CD4-positive, alpha-beta T cell treated with Interleukin-4 for 1 hour (primary cell): ENCODE results near the gene UNC79.
"Not testable (repeated sequence)": the region's sequence is repeated elsewhere in the genome, so short reads cannot be mapped to it uniquely, and the experiment has no call there.

Experiments
- DNase-seq, 2 donors: peaks; one replicate each; pipeline ENCODE4 v3.0.0-alpha.2; 2020 to 2022

Gene UNC79

DNA sequence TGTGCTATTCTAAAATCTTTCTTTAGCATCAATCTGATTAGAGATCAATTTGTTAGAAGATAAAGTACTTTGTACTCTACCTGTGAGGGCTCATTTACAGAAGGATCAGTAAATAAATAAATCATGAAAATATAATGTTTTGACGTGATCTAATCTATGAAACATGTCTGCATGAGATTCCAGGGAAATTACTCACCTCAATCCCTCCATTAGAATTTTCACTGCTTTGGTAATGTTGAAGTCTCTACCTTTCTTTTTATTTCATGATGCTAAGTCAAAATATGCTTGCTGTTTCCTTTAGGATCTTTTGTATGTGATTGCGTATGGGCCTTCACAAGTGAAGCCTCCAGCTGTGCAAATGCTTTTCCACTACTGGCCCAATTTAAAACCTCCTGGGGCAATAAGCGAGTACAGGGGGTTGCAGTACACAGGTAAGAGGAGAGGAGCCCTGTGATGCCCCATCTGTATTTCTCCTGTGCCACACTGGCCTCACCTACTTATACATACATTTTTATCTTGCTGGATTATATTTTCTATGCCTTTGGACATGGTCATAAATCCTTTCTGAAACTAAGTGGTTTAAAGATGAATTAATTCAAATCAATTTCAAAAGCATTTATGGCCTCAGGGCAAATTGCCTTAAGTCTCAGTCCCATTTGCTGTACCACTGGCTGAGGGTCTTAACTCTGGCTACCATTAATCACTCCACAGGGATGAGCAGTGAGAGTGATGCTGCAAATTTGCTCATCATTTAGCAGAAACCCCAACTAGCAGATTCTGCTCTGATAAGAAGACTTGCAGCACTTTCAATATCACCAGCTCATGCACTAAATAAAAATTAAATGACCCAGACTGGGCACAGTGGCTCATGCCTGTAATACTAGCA, 66.4 kb downstream of the UNC79 start:
- DNase-seq, result no peak

DNA sequence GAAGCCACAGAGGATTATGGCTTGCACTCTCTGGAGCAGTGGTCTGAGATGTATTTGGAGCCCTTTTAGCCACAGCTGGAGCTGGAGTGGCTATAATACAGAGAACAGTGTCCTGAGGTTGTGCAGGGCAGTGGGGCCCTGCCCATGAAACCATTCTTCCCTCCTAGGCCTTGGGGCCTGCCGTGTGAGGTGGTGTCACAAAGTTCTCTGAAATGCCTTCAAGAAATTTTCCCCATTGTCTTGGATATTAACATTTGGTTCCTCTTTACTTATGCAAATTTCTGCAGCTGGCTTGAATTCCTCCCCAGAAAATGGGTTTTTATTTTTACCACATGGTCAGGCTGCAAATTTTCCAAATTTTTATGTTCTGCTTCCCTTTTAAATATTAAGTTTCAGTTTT, 79.3 kb downstream of the UNC79 start:
- no peak for DNase-seq

DNA sequence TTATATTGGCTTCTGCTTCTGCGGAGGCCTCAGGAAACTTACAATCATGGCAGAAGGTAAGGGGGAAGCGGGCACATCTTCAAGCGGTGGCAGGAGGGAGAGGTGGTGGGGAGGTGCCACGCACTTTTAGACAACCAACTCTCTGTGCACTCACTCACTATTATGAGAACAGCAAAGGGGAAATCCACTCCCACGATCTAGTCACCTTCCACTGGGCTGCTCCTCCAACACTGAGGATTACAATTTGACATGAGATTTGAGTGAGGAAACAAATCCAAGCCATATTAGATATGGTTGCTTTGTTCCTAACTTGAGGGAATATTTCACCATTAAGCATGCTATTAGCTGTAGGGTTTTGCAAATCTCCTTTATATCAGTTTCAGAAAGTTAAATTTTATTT, 80.3 kb downstream of the UNC79 start:
- DNase-seq, result no peak

DNA sequence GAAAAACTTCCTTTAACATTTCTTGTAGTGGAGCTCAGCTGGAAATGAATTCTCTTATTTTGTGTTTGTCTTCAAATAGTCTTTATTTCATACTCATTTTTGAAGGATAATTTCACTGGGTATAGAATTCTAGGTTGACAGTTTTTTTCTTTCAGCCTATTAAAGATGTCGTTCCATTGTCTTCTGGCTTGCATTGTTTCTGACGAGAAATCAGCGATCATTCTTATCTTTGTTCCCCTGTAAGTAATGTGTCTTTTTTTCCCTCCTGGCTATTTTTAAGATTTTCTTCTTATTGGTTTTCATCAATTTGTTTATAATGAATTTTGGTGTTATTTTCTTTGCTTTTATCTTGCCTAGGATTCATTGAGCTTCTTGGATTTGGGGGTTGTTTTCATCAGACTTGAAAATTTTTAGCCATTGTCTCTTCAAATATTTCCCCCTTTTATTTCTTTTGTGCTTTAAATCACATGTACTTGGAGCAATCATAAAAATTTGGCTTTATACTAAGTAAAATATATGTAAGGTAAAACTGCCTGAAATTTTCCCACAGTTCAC, 89.4 kb downstream of the UNC79 start:
- DNase-seq, result no peak

DNA sequence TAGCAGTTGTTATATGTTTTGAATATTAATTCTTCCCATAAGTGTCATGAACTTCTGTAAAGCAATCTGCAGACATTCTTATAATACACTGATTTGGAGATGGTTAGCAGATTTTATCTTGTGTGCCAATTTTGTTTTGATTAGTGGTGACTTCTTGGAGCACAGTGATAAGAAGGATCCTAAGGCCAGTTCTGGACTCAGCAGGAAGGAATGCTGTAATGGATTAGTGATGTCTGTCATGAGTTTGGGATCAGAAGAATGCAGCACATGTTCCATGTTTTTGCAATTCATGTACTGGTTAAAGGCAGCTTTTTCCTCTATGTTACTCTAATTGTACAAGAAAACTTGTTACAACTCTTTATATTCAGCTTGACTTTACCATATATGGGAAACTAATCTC, 91.5 kb downstream of the UNC79 start:
- DNase-seq, result no peak

- DNase-seq, result not testable (repeated sequence)
These were observed 94.5 kb downstream of the UNC79 start for GRCh38 chr14:93525216-93525615.

- DNase-seq, result no peak
These were observed 95.1 kb downstream of the UNC79 start for GRCh38 chr14:93525696-93526451.

- DNase-seq, result peak in 1 of 2 donors; percentile 20
These were observed 96.5 kb downstream of the UNC79 start for GRCh38 chr14:93527203-93527607.

DNA sequence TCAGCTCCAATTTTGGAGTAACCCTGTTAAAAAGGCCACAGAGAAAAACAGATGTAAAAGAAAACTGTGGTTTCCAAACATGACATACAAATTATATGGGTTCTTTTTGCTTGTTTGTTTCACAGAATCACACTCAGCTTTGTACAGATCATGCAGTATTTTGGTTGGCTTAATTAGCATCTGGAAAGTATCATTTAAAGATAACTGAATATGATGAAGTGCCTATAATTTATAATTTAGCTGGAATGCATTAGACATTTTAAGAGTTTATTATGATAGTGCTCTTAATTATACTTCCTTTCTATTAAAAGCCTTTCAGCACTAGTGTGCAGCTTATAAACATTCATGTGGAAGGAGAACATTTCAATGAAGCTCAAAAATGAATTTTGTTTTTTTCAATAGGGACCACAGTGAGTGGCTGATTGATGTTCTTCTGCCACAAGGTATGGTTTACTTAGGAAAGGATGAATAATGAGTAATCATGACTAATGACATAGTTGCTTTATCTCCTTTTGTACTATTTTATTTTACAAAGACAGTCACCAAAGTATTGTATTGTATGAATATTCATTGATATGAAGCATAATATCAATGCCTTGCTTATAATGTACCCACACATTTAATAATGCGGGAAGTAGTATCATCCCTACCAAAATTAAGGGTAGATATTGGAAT, 98.3 kb downstream of the UNC79 start:
- no peak for DNase-seq

- no peak for DNase-seq
These were observed 100.9 kb downstream of the UNC79 start for GRCh38 chr14:93531644-93532043.

DNA sequence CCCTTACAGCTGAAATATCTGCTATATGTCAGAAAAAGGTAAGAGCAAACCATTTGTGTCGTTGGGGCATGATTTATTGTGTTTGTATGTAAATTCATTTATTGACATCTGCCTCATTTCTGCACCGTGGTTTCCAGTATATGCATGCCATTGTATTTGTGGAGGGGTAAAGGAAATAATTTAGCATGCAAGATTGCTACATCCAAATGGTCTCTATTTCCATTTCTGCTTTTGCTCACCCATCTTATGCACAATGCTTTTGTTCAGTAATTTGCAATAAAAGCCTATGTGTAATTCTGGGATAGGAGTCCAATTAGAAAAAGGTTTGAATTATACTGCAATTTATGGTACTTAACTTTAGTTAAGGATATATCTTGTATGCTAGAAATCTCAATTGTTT, 101.8 kb downstream of the UNC79 start:
- no peak for DNase-seq

DNA sequence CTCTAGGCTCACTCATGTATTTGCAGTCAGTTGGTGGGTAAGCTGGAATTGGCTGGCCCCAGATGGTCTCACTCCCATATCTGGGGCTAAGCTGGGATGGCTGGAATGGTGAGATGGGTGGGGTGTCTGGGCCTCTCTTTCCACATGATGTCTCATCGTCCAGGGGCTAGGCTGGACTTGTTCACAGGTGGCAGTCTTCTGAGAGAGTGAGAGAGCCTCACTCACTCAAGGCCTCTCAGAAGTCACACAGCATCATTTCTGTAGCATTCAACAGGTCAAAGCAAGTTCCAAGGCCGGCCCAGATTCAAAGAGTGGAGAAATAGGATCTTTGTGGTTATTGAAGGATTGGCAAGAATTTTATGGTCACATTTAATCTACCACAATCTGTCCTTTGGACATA, 102.7 kb downstream of the UNC79 start:
- DNase-seq, result no peak

GRCh38 chr14:93533842-93534241, 103.1 kb downstream of the UNC79 start:
- DNase-seq, result peak; percentile 3 to 29

DNA sequence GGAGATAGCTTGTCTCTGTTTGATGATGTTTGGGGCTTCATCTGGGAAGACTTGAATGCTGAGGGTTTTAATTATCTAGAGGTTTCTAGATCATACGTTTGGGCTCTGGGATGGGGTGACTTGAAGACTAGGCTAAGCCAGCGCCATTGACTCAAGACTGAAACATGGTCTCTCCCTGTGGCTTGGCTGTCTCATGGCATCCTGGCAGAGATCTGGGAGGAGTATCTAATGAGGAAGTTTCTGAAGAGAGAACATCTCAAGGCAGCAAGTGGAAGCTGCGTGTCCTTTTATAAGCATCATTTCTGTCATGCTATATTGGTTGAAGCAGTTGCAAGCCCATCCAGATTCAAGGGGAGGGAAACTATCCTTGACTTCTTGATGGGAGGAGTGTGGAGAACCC, 104.8 kb downstream of the UNC79 start:
- no peak for DNase-seq

GRCh38 chr14:93536945-93537344, 106.2 kb downstream of the UNC79 start:
- no peak for DNase-seq

- DNase-seq, result no peak
These were observed 107.2 kb downstream of the UNC79 start for GRCh38 chr14:93537951-93538350.

GRCh38 chr14:93538413-93538812, 107.7 kb downstream of the UNC79 start:
- DNase-seq, result no peak

GRCh38 chr14:93540235-93540634, 109.5 kb downstream of the UNC79 start:
- DNase-seq, result no peak

- DNase-seq, result no peak
These were observed 113.0 kb downstream of the UNC79 start for GRCh38 chr14:93543766-93544165.

- no peak for DNase-seq
These were observed 113.5 kb downstream of the UNC79 start for GRCh38 chr14:93544212-93544611.

DNA sequence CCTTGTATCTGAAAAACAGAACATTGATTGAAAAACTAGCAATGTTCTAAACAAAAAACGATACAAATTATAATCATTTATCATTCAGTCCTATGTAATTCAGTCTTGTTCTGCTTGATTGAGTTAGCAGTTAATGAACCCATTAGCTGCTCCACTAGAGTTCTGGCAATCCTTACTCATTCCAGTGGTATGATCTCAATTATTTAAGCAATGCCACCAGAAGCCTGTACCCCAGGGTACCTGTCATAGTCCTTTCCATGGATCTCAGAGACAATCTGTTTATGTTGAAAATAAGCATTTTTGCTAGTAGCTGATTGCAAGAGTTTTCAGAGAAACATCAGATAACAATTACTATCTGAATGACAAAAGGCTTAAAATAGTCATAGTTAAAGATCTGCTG, 115.9 kb downstream of the UNC79 start:
- no peak for DNase-seq

DNA sequence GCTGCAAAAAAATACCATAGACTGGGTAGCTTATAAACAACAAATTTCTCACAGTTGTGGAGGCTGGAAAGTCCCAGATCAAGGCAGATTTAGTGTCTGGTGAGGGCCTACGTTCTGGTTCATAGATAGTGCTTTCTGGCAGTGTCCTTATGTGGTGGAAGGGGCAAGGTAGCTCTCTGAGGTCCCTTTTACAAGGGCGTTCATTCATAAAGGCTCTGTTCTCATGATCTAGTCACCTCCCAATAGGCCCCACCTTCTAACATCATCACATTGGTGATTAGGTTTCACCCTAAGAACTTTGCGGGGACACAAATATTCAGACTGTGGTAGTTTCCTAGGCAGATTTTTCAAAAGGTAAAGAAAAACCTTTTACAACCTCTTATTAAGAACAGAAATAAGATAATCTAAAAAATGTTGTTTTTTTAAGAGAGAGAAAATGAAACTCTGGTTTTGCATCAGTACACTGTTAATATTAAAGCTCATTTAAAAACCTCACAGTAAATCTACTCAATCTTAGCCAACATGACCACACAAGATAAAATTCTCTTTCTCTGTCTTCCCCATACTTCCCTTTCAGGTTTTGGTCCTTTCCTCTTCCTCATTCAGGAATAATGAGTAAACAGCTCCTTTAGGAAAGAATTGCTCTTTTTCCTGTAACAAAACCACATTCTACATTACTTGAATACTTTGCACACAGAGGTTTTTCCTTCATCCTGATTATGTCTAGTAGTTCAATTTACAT, 117.5 kb downstream of the UNC79 start:
- DNase-seq, result no peak

GRCh38 chr14:93549595-93549994, 118.9 kb downstream of the UNC79 start:
- no peak for DNase-seq
